HepG2 (cell line): Measurements from ENCODE around the gene ING5. TPM values are rescaled to one million over a fixed set of nuclear protein-coding genes. Genes with fewer than 3 reads are reported as not detected.

Experiments
- CHCHD3 ChIP-seq: sonication (generic); formaldehyde crosslinking; IDR thresholded peaks from 2 replicates; pipeline ENCODE4 v1.8.0; 2022; ENCODE audit warnings: mild to moderate bottlenecking, missing genetic modification reagents, moderate library complexity
- HDAC6 ChIP-seq: fragments of 200-600 bp; sonication (generic); IDR thresholded peaks from 2 replicates; pipeline ENCODE4 v1.7.0; 2017; ENCODE audit warnings: mild to moderate bottlenecking, antibody characterized with exemption, low read length, low read depth
- IKZF4 ChIP-seq: sonication (generic); formaldehyde crosslinking; IDR thresholded peaks from 2 replicates; pipeline ENCODE4 v1.5.1; 2020; ENCODE audit warnings: borderline replicate concordance, mild to moderate bottlenecking, low read depth, missing genetic modification reagents; ENCODE audit errors: not compliant biosample characterization
- JDP2 ChIP-seq: sonication (generic); formaldehyde crosslinking; IDR thresholded peaks from 2 replicates; pipeline ENCODE4 v1.8.1; 2022; ENCODE audit warnings: missing genetic modification reagents, borderline replicate concordance
- KLF16 ChIP-seq, 2 experiments: sonication (generic) in 1 of 2; formaldehyde crosslinking in 1 of 2; IDR thresholded peaks; 2 replicates each; pipeline versions ENCODE4 v1.6.1 to v1.8.0; 2016 to 2023; ENCODE audit warnings: missing genetic modification reagents in 2 of 2, missing compliant biosample characterization in 1 of 2
- LCORL ChIP-seq, 2 experiments: fragments of 450-650 bp in 1 of 2; sonication (generic) in 1 of 2; formaldehyde crosslinking in 1 of 2; IDR thresholded peaks; 2 replicates each; pipeline versions ENCODE4 v1.5.0 to v1.6.1; 2017 to 2020; ENCODE audit warnings: antibody characterized with exemption in 1 of 2, missing genetic modification reagents in 1 of 2
- MED1 ChIP-seq: sonication (generic); formaldehyde crosslinking; IDR thresholded peaks from 2 replicates; pipeline ENCODE4 v1.4.0; 2020; ENCODE audit warnings: missing genetic modification reagents
- MTA1 ChIP-seq: sonication (generic); formaldehyde crosslinking; IDR thresholded peaks from 2 replicates; pipeline ENCODE4 v1.4.0; 2020; ENCODE audit warnings: missing genetic modification reagents, mild to moderate bottlenecking, borderline replicate concordance
- MYNN ChIP-seq: sonication (generic); formaldehyde crosslinking; IDR thresholded peaks from 2 replicates; pipeline ENCODE4 v1.4.0; 2020; ENCODE audit warnings: mild to moderate bottlenecking, low read depth, missing genetic modification reagents
- NCOA2 ChIP-seq: sonication (generic); formaldehyde crosslinking; IDR thresholded peaks from 2 replicates; pipeline ENCODE4 v1.8.0; 2022; ENCODE audit warnings: inconsistent platforms
- NFATC3 ChIP-seq: sonication (generic); formaldehyde crosslinking; IDR thresholded peaks from 2 replicates; pipeline ENCODE4 v1.5.1; 2020; ENCODE audit warnings: mild to moderate bottlenecking, missing genetic modification reagents
- NFIB ChIP-seq: sonication (generic); formaldehyde crosslinking; IDR thresholded peaks from 2 replicates; pipeline ENCODE4 v1.9.0; 2021; ENCODE audit warnings: missing genetic modification reagents, mild to moderate bottlenecking, borderline replicate concordance
- POLR2G ChIP-seq: fragments of 200-400 bp; formaldehyde crosslinking; IDR thresholded peaks from 2 replicates; pipeline ENCODE4 v1.6.1; 2018; ENCODE audit warnings: mild to moderate bottlenecking, low read depth, low read length, moderate library complexity
- SCMH1 ChIP-seq: sonication (generic); formaldehyde crosslinking; IDR thresholded peaks from 2 replicates; pipeline ENCODE4 v1.9.0; 2021; ENCODE audit warnings: missing genetic modification reagents, mild to moderate bottlenecking, borderline replicate concordance
- SMAD9 ChIP-seq: sonication (generic); formaldehyde crosslinking; IDR thresholded peaks from 2 replicates; pipeline ENCODE4 v1.5.1; 2020; ENCODE audit warnings: mild to moderate bottlenecking, missing genetic modification reagents
- SOX5 ChIP-seq: IDR thresholded peaks from 2 replicates; pipeline ENCODE4 v1.6.1; 2016; ENCODE audit warnings: borderline replicate concordance
- TBX3 ChIP-seq: fragments of 450-650 bp; IDR thresholded peaks from 2 replicates; pipeline ENCODE4 v1.6.1; 2017; ENCODE audit warnings: antibody characterized with exemption, mild to moderate bottlenecking, inconsistent platforms, borderline replicate concordance
- ZFP62 ChIP-seq: sonication (generic); formaldehyde crosslinking; IDR thresholded peaks from 2 replicates; pipeline ENCODE4 v1.4.0; 2020; ENCODE audit warnings: missing genetic modification reagents
- ZNF207 ChIP-seq: fragments of 450-650 bp; IDR thresholded peaks from 2 replicates; pipeline ENCODE4 v1.6.1; 2016; ENCODE audit warnings: antibody characterized with exemption, borderline replicate concordance
- ZNF230 ChIP-seq: sonication (generic); formaldehyde crosslinking; IDR thresholded peaks from 2 replicates; pipeline ENCODE4 v1.4.0; 2020; ENCODE audit warnings: mild to moderate bottlenecking, missing genetic modification reagents
- ZNF343 ChIP-seq: sonication (generic); formaldehyde crosslinking; IDR thresholded peaks from 2 replicates; pipeline ENCODE4 v1.4.0; 2020; ENCODE audit warnings: mild to moderate bottlenecking, missing genetic modification reagents
- polyA plus RNA-seq, 8 experiments: library from polyadenylated mRNA; depleted of rRNA in 3 of 8; stranded (reverse) in 7 of 8; unstranded in 1 of 8; fragments of >200 nt; fragmentation: Illumina TruSeq in 4 of 8; extraction: Trizol in 4 of 8; gene quantifications; 2 replicates each; pipeline versions ENCODE4 v1.2.1 to v1.2.3, GENCODE V29; 2011 to 2016; ENCODE audit warnings: low read depth in 4 of 8, missing spikeins in 1 of 8, mixed read lengths in 1 of 8; ENCODE audit not compliant: insufficient read depth in 1 of 8
- total RNA-seq, 5 experiments: library from RNA; depleted of rRNA; stranded (reverse); fragments of >200 nt; fragmentation: Illumina TruSeq; extraction: Trizol; gene quantifications; 2 replicates each; pipeline ENCODE4 v1.2.3, GENCODE V29; 2016; ENCODE audit warnings: low read depth in 1 of 5
- TF ChIP-seq, protein P1 (sequence below): sonication (generic); formaldehyde crosslinking; IDR thresholded peaks from 2 replicates; pipeline ENCODE4 v1.9.0; 2022; ENCODE audit warnings: missing genetic modification reagents, mild to moderate bottlenecking, borderline replicate concordance
- TF ChIP-seq, protein P2 (sequence below): sonication (generic); formaldehyde crosslinking; IDR thresholded peaks from 2 replicates; pipeline ENCODE4 v1.4.0; 2020; ENCODE audit warnings: missing genetic modification reagents
- TF ChIP-seq, protein P3 (sequence below): sonication (generic); formaldehyde crosslinking; IDR thresholded peaks from 2 replicates; pipeline ENCODE4 v1.5.0; 2020; ENCODE audit warnings: missing genetic modification reagents, mild to moderate bottlenecking, borderline replicate concordance
- TF ChIP-seq, protein P4 (sequence below): sonication (generic); formaldehyde crosslinking; IDR thresholded peaks from 2 replicates; pipeline ENCODE4 v1.8.1; 2023; ENCODE audit warnings: missing genetic modification reagents, mild to moderate bottlenecking, borderline replicate concordance
- TF ChIP-seq, protein P5 (sequence below): sonication (generic); formaldehyde crosslinking; IDR thresholded peaks from 2 replicates; pipeline ENCODE4 v1.5.0; 2020; ENCODE audit warnings: missing genetic modification reagents, mild to moderate bottlenecking, borderline replicate concordance

ING5 gene
- total and polyA plus RNA-seq, 2 of the 13 experiments (the other 11 are each of a cell fraction or from before 2014, with no cell fraction given): 61.9 to 71.9 TPM

DNA sequence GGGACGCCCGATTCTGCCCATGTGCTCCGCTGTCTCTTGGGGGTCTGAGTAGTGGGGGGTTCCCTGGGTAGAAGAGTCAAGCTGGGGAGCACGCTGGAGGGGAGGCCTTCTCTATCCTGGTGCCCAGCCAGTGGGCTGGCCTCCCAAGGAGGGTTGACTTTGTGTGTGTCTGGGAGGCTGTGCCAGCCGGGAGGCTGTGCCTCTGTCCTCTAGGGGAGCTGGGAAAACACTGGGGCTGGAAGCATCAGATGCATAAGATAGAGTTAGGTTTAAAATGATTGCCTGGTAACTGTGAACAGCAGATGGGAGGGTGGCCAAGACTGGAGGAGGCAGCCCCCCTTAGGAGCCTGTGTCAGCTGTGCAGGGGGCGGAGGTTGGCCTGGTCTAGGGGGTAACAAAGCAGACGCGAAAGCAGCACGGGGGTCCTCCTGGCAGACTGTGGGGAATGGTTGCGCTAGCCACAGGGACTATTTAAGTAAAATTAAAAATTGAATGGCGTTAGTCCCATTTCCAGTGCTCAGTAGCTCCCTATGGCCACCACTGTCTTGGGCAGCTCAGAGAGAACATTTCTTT lies 1.3 kb downstream of the ING5 start (continued):
- TF ChIP-seq, protein P1, sequence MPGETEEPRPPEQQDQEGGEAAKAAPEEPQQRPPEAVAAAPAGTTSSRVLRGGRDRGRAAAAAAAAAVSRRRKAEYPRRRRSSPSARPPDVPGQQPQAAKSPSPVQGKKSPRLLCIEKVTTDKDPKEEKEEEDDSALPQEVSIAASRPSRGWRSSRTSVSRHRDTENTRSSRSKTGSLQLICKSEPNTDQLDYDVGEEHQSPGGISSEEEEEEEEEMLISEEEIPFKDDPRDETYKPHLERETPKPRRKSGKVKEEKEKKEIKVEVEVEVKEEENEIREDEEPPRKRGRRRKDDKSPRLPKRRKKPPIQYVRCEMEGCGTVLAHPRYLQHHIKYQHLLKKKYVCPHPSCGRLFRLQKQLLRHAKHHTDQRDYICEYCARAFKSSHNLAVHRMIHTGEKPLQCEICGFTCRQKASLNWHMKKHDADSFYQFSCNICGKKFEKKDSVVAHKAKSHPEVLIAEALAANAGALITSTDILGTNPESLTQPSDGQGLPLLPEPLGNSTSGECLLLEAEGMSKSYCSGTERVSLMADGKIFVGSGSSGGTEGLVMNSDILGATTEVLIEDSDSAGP (CRISPR knock-in tag): peak; percentile 60; the same call in 1 of the 2 replicates
- TF ChIP-seq, protein P2, sequence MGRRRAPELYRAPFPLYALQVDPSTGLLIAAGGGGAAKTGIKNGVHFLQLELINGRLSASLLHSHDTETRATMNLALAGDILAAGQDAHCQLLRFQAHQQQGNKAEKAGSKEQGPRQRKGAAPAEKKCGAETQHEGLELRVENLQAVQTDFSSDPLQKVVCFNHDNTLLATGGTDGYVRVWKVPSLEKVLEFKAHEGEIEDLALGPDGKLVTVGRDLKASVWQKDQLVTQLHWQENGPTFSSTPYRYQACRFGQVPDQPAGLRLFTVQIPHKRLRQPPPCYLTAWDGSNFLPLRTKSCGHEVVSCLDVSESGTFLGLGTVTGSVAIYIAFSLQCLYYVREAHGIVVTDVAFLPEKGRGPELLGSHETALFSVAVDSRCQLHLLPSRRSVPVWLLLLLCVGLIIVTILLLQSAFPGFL (CRISPR knock-in tag): no peak
- no peak for TF ChIP-seq ZFP62 (CRISPR knock-in tag)
- TF ChIP-seq SOX5 (CRISPR knock-in tag): no peak
- TF ChIP-seq, protein P3, sequence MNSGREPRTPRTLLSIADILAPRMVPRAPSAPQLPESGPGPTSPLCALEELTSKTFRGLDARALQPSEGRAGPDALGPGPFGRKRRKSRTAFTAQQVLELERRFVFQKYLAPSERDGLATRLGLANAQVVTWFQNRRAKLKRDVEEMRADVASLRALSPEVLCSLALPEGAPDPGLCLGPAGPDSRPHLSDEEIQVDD (CRISPR knock-in tag): no peak
- no peak for TF ChIP-seq KLF16 (CRISPR knock-in tag; IDR thresholded peaks at IDR 0.05)
- TF ChIP-seq IKZF4 (CRISPR knock-in tag): no peak
- TF ChIP-seq JDP2 (CRISPR knock-in tag): no peak
- TF ChIP-seq HDAC6: no peak
- no peak for TF ChIP-seq TBX3
- no peak for TF ChIP-seq ZNF207
- TF ChIP-seq SMAD9 (CRISPR knock-in tag): 0 out of 2 replicates have a peak, but pooled peaks have one; percentile 73
- no peak for TF ChIP-seq SCMH1 (CRISPR knock-in tag)
- no peak for TF ChIP-seq MYNN
- TF ChIP-seq CHCHD3: peak; percentile 10; the same call in 1 of the 2 replicates
- no peak for TF ChIP-seq ZNF230 (CRISPR knock-in tag)
- TF ChIP-seq, protein P4, sequence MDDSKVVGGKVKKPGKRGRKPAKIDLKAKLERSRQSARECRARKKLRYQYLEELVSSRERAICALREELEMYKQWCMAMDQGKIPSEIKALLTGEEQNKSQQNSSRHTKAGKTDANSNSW: 0 out of 2 replicates have a peak, but pooled peaks have one; percentile 49
- TF ChIP-seq, protein P5, sequence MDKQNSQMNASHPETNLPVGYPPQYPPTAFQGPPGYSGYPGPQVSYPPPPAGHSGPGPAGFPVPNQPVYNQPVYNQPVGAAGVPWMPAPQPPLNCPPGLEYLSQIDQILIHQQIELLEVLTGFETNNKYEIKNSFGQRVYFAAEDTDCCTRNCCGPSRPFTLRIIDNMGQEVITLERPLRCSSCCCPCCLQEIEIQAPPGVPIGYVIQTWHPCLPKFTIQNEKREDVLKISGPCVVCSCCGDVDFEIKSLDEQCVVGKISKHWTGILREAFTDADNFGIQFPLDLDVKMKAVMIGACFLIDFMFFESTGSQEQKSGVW (CRISPR knock-in tag): no peak
- peak; percentile 14; the same call in 1 of the 2 replicates for TF ChIP-seq NFIB (CRISPR knock-in tag)
- TF ChIP-seq LCORL (IDR thresholded peaks at IDR 0.05): no peak
- no peak for TF ChIP-seq LCORL (CRISPR knock-in tag; IDR thresholded peaks at IDR 0.05)
- no peak for TF ChIP-seq NCOA2 (CRISPR knock-in tag)
- 0 out of 2 replicates have a peak, but pooled peaks have one; percentile 73 for TF ChIP-seq NFATC3 (CRISPR knock-in tag)
- 0 out of 2 replicates have a peak, but pooled peaks have one; percentile 35 for TF ChIP-seq ZNF343 (CRISPR knock-in tag)
- 0 out of 2 replicates have a peak, but pooled peaks have one; percentile 26 for TF ChIP-seq POLR2G
- TF ChIP-seq MTA1: 0 out of 2 replicates have a peak, but pooled peaks have one; percentile 10
- no peak for TF ChIP-seq MED1 (CRISPR knock-in tag)
